Breast epithelium (tissue), 4 donors: ENCODE results near the gene ST6GALNAC6. TPM values are rescaled to one million over a fixed set of nuclear protein-coding genes. Genes with fewer than 3 reads are reported as not detected.

Experiments
- DNase-seq, 2 donors: peaks; one replicate each; pipeline ENCODE4 v3.0.0-alpha.2; 2019; ENCODE audit warnings: low spot score in 2 of 2
- H3K27ac ChIP-seq, 2 donors: fragments of 200-600 bp; sonication (generic) in 1 of 2; one replicate each; pipeline ENCODE4 v1.5.1; 2016 to 2019; ENCODE audit warnings: mild to moderate bottlenecking in 1 of 2
- H3K27me3 ChIP-seq, 2 donors: fragments of 200-600 bp; sonication (generic) in 1 of 2; one replicate each; pipeline versions ENCODE4 v1.5.1 to v1.6.0; 2017 to 2019; ENCODE audit warnings: control low read depth in 1 of 2, mild to moderate bottlenecking in 1 of 2
- H3K36me3 ChIP-seq: fragments of 200-600 bp; one replicate; pipeline ENCODE4 v1.5.1; 2019
- H3K4me1 ChIP-seq, 2 donors: fragments of 200-600 bp; sonication (generic); one replicate each; pipeline ENCODE4 v1.5.1; 2016 to 2019; ENCODE audit warnings: control low read depth in 1 of 2
- H3K4me3 ChIP-seq, 3 donors: fragments of 200-600 bp; sonication (generic); 1 replicate in 2 of 3; 2 replicates in 1 of 3; pipeline ENCODE4 v1.5.1; 2016 to 2019; ENCODE audit warnings: mild to moderate bottlenecking in 3 of 3, moderate library complexity in 2 of 3
- H3K9me3 ChIP-seq, 2 donors: fragments of 200-600 bp; sonication (generic) in 1 of 2; one replicate each; pipeline ENCODE4 v1.5.1; 2016 to 2019; ENCODE audit warnings: control low read depth in 1 of 2
- CTCF ChIP-seq, 3 donors: fragments of 450-650 bp; IDR thresholded peaks; one replicate each; pipeline ENCODE4 v1.5.1; 2016 to 2017; ENCODE audit warnings: antibody characterized with exemption in 3 of 3, mild to moderate bottlenecking in 3 of 3, moderate library complexity in 3 of 3
- POLR2A ChIP-seq: fragments of 450-650 bp; IDR thresholded peaks from one replicate; pipeline ENCODE4 v1.6.1; 2016; ENCODE audit warnings: antibody characterized with exemption, mild to moderate bottlenecking, moderate library complexity
- POLR2AphosphoS5 ChIP-seq, 3 donors: sonication (generic); formaldehyde crosslinking; IDR thresholded peaks; one replicate each; pipeline ENCODE4 v1.6.1; 2017; ENCODE audit warnings: antibody characterized with exemption in 3 of 3
- intact Hi-C: fragments of 100-400 bp; cut with DNase I; formaldehyde crosslinking; loops from one replicate; pipeline ENCODE4 v1.15.1; 2023; ENCODE audit warnings: low total_unique reads
- total RNA-seq, 3 donors: library from RNA; depleted of rRNA; stranded (reverse); fragments of >200 nt; gene quantifications; one replicate each; pipeline ENCODE4 v1.1.0, GENCODE V29; 2016

ST6GALNAC6 gene
- total RNA-seq, 3 donors from 2014 or later: 61.5 to 175 (median 103) TPM

GRCh38 chr9:127928676-127929624 lies 29.5 kb upstream of the ST6GALNAC6 start:
- no peak for TF ChIP-seq CTCF (IDR thresholded peaks at IDR 0.05)
- no peak for TF ChIP-seq POLR2A
- TF ChIP-seq POLR2AphosphoS5 (IDR thresholded peaks at IDR 0.05): no peak
- DNase-seq: no peak
- Histone ChIP-seq H3K4me3 (no peak overlapping the region), H3K4me1 (peaks cover 5 to 9% of the 10 kb centered on the region in 2 donors), H3K27me3 (no peaks in the 10 kb centered on the region), H3K36me3 (no peaks in the 10 kb centered on the region), H3K27ac (no peak overlapping the region), H3K9me3 (no peaks in the 10 kb centered on the region)
- intact Hi-C loops: loop anchor here (5.0 kb wide), 1 partner anchor 337 kb away; no protein-coding TSS in a partner anchor

- H3K9me3 ChIP-seq: no peaks in the 10 kb centered on the region
- TF ChIP-seq POLR2AphosphoS5 (IDR thresholded peaks at IDR 0.05) (no peak), CTCF (IDR thresholded peaks at IDR 0.05) (no peak), POLR2A (no peak)
- intact Hi-C loops: loop anchor here (5.0 kb wide), 1 partner anchor 336 kb away; no protein-coding TSS in a partner anchor
- no peak for DNase-seq
- H3K27me3 ChIP-seq: no peaks in the 10 kb centered on the region
- H3K36me3 ChIP-seq: no peaks in the 10 kb centered on the region
- H3K27ac ChIP-seq: no peak overlapping the region
- peak overlapping the region in 2 of 3 donors; percentile 61 to 69 for H3K4me3 ChIP-seq
- H3K4me1 ChIP-seq: peaks cover 5 to 9% of the 10 kb centered on the region in 2 donors
Observed at GRCh38 chr9:127927988-127928675, 28.7 kb upstream of the ST6GALNAC6 start.

- H3K27ac ChIP-seq: peak overlapping the region; percentile 44 to 48
- intact Hi-C loops: loop anchor here (5.0 kb wide), 1 partner anchor 335 kb away; no protein-coding TSS in a partner anchor
- peak overlapping the region in 2 of 3 donors; percentile 61 to 69 for H3K4me3 ChIP-seq
- peaks cover 5 to 9% of the 10 kb centered on the region in 2 donors for H3K4me1 ChIP-seq
- peak; percentile 73 to 75 for DNase-seq
- no peaks in the 10 kb centered on the region for H3K27me3 ChIP-seq
- H3K9me3 ChIP-seq: no peaks in the 10 kb centered on the region
- no peaks in the 10 kb centered on the region for H3K36me3 ChIP-seq
- no peak for TF ChIP-seq CTCF (IDR thresholded peaks at IDR 0.05)
- TF ChIP-seq POLR2AphosphoS5 (IDR thresholded peaks at IDR 0.05): no peak
- no peak for TF ChIP-seq POLR2A
Observed at GRCh38 chr9:127927201-127927987, 28.0 kb upstream of the ST6GALNAC6 start.

- intact Hi-C loops: loop anchor here (5.0 kb wide), 1 partner anchor 335 kb away; no protein-coding TSS in a partner anchor
- DNase-seq: no peak
- H3K4me1 ChIP-seq: peaks cover 5 to 9% of the 10 kb centered on the region in 2 donors
- H3K27ac ChIP-seq: peak overlapping the region; percentile 44 to 48
- no peaks in the 10 kb centered on the region for H3K9me3 ChIP-seq
- TF ChIP-seq POLR2AphosphoS5 (IDR thresholded peaks at IDR 0.05): no peak
- no peak for TF ChIP-seq POLR2A
- no peak for TF ChIP-seq CTCF (IDR thresholded peaks at IDR 0.05)
- peak overlapping the region in 2 of 3 donors; percentile 61 to 69 for H3K4me3 ChIP-seq
- H3K36me3 ChIP-seq: no peaks in the 10 kb centered on the region
- H3K27me3 ChIP-seq: no peaks in the 10 kb centered on the region
Observed at GRCh38 chr9:127926906-127927200, 27.4 kb upstream of the ST6GALNAC6 start.
